Calu3 (cell line): ENCODE measurements around the gene ASTN2. TPM values are rescaled to one million over a fixed set of nuclear protein-coding genes. Genes with fewer than 3 reads are reported as not detected.

Experiments used
- BruUV-seq: library from RNA; stranded (reverse); fragments of 400-500 nt; replicated peaks from 2 replicates; lab custom pipeline; 2021; lab: Mats Ljungman, UMichigan
- CTCF ChIA-PET: fragments of 300-600 bp; sonication (Branson Sonifier 250); formaldehyde crosslinking; loops from one replicate; lab custom pipeline; 2022; ENCODE audit warnings: antibody characterized with exemption; lab: Charles Lee
- DNase-seq: peaks from one replicate; pipeline ENCODE4 v3.0.0; 2022
- H3K27ac Mint-ChIP-seq: one replicate; pipeline ENCODE4 v1.8.0; 2022; ENCODE audit warnings: mixed read lengths; ENCODE audit not compliant: unreplicated experiment
- H3K27me3 Mint-ChIP-seq: one replicate; pipeline ENCODE4 v1.8.0; 2022; ENCODE audit warnings: mixed read lengths; ENCODE audit not compliant: unreplicated experiment
- H3K36me3 Mint-ChIP-seq: one replicate; pipeline ENCODE4 v1.8.0; 2022; ENCODE audit warnings: mild to moderate bottlenecking, moderate library complexity, mixed read lengths; ENCODE audit not compliant: insufficient read depth, unreplicated experiment
- H3K4me1 Mint-ChIP-seq: one replicate; pipeline ENCODE4 v1.8.0; 2022; ENCODE audit warnings: mild to moderate bottlenecking, low read depth, mixed read lengths; ENCODE audit not compliant: unreplicated experiment
- H3K4me3 Mint-ChIP-seq: one replicate; pipeline ENCODE4 v1.8.0; 2022; ENCODE audit warnings: mild to moderate bottlenecking, low read depth, moderate library complexity, mixed read lengths; ENCODE audit not compliant: unreplicated experiment
- H3K9me3 Mint-ChIP-seq: one replicate; pipeline ENCODE4 v1.8.0; 2022; ENCODE audit warnings: low read depth, mixed read lengths; ENCODE audit not compliant: unreplicated experiment
- CTCF ChIP-seq: fragments of 200-600 bp; IDR thresholded peaks from one replicate; pipeline ENCODE4 v1.8.0; 2022; ENCODE audit warnings: antibody characterized with exemption; ENCODE audit not compliant: unreplicated experiment
- intact Hi-C: fragments of 100-400 bp; cut with micrococcal nuclease; formaldehyde crosslinking; loops from one replicate; pipeline ENCODE4 v1.10.0; 2022; ENCODE audit not compliant: unreplicated experiment
- total RNA-seq: library from RNA; stranded (reverse); gene quantifications from 2 replicates; pipeline ENCODE4 v1.2.3, GENCODE V29; 2022

ASTN2 gene
- total RNA-seq, 1 experiment from 2014 or later, result 1.7 TPM

GRCh38 chr9:116661037-116661954 is 753.6 kb downstream of the ASTN2 start:
- intact Hi-C loops, result loop anchor here (2.0 to 5.0 kb wide), 2 partner anchors 779 to 1070 kb away; no protein-coding TSS in a partner anchor
- TF ChIP-seq CTCF, result no peak
- H3K4me3 Mint-ChIP-seq, result no peak overlapping the region
- H3K4me1 Mint-ChIP-seq, result no peaks in the 10 kb centered on the region
- peak; percentile 18 for DNase-seq
- no peak overlapping the region for H3K27ac Mint-ChIP-seq
- H3K27me3 Mint-ChIP-seq, result no peaks in the 10 kb centered on the region
- no peaks in the 10 kb centered on the region for H3K36me3 Mint-ChIP-seq
- no TSS peak for BruUV-seq
- H3K9me3 Mint-ChIP-seq, result no peaks in the 10 kb centered on the region
- CTCF ChIA-PET, result no interaction called here

GRCh38 chr9:116658265-116658664 is 756.6 kb downstream of the ASTN2 start:
- H3K36me3 Mint-ChIP-seq, result no peaks in the 10 kb centered on the region

GRCh38 chr9:116656977-116657376 is 757.9 kb downstream of the ASTN2 start:
- no peaks in the 10 kb centered on the region for H3K27me3 Mint-ChIP-seq
- no TSS peak for BruUV-seq
- H3K4me3 Mint-ChIP-seq, result no peak overlapping the region
- CTCF ChIA-PET, result no interaction called here
- H3K4me1 Mint-ChIP-seq, result no peaks in the 10 kb centered on the region
- H3K36me3 Mint-ChIP-seq, result no peaks in the 10 kb centered on the region
- DNase-seq, result no peak
- H3K27ac Mint-ChIP-seq, result no peak overlapping the region
- H3K9me3 Mint-ChIP-seq, result no peaks in the 10 kb centered on the region
- intact Hi-C loops, result no loop called here
- no peak for TF ChIP-seq CTCF

More at GRCh38 chr9:116658265-116658664, 756.6 kb downstream of the ASTN2 start:
- no peak for TF ChIP-seq CTCF
- no peaks in the 10 kb centered on the region for H3K27me3 Mint-ChIP-seq
- H3K27ac Mint-ChIP-seq, result no peak overlapping the region
- no TSS peak for BruUV-seq
- no peak overlapping the region for H3K4me3 Mint-ChIP-seq
- no peak for DNase-seq
- no peaks in the 10 kb centered on the region for H3K4me1 Mint-ChIP-seq
- CTCF ChIA-PET, result no interaction called here
- no peaks in the 10 kb centered on the region for H3K9me3 Mint-ChIP-seq
- intact Hi-C loops, result no loop called here

- intact Hi-C loops, result no loop called here
- no peak overlapping the region for H3K27ac Mint-ChIP-seq
- BruUV-seq, result no TSS peak
- no peaks in the 10 kb centered on the region for H3K27me3 Mint-ChIP-seq
- CTCF ChIA-PET, result no interaction called here
- DNase-seq, result no peak
- TF ChIP-seq CTCF, result no peak
- H3K36me3 Mint-ChIP-seq, result no peaks in the 10 kb centered on the region
- H3K4me3 Mint-ChIP-seq, result no peak overlapping the region
- no peaks in the 10 kb centered on the region for H3K9me3 Mint-ChIP-seq
- no peaks in the 10 kb centered on the region for H3K4me1 Mint-ChIP-seq
These were observed 758.3 kb downstream of the ASTN2 start for GRCh38 chr9:116656501-116656971.
